MCF 10A (cell line): ENCODE data around the gene PDE7B. TPM values are rescaled to one million over a fixed set of nuclear protein-coding genes. Genes with fewer than 3 reads are reported as not detected.

Source experiments
- BruUV-seq: library from RNA; stranded (reverse); fragments of 400-500 nt; replicated peaks from 2 replicates; lab custom pipeline; 2021; lab: Mats Ljungman, UMichigan
- CTCF ChIA-PET: fragments of 300-600 bp; sonication (Branson Sonifier 250); formaldehyde crosslinking; extraction: SDS; loops from one replicate; lab custom pipeline; 2021; ENCODE audit warnings: antibody characterized with exemption, inconsistent platforms; lab: Yijun Ruan, JAX
- POLR2A ChIA-PET: fragments of 300-600, 350-650 bp; sonication (Branson Sonifier 250); formaldehyde crosslinking; extraction: SDS; loops from one replicate; lab custom pipeline; 2020; ENCODE audit warnings: antibody characterized with exemption, inconsistent platforms; lab: Yijun Ruan, JAX
- DNase-seq: peaks from one replicate; pipeline ENCODE4 v3.0.0-alpha.2; 2018; ENCODE audit not compliant: unreplicated experiment
- H3K27ac Mint-ChIP-seq: one replicate; pipeline ENCODE4 v1.8.0; 2022; ENCODE audit warnings: mild to moderate bottlenecking, low read depth, mixed read lengths; ENCODE audit not compliant: unreplicated experiment
- H3K27me3 Mint-ChIP-seq: one replicate; pipeline ENCODE4 v1.8.0; 2022; ENCODE audit warnings: mixed read lengths; ENCODE audit not compliant: insufficient read depth, unreplicated experiment
- H3K36me3 Mint-ChIP-seq: one replicate; pipeline ENCODE4 v1.8.0; 2022; ENCODE audit warnings: mild to moderate bottlenecking, moderate library complexity, mixed read lengths; ENCODE audit not compliant: insufficient read depth, unreplicated experiment
- H3K4me1 Mint-ChIP-seq: one replicate; pipeline ENCODE4 v1.8.0; 2022; ENCODE audit warnings: mixed read lengths; ENCODE audit not compliant: insufficient read depth, unreplicated experiment
- H3K4me3 Mint-ChIP-seq: one replicate; pipeline ENCODE4 v1.8.0; 2022; ENCODE audit warnings: mild to moderate bottlenecking, moderate library complexity, mixed read lengths; ENCODE audit not compliant: unreplicated experiment
- H3K9me3 Mint-ChIP-seq: one replicate; pipeline ENCODE4 v1.8.0; 2022; ENCODE audit warnings: mixed read lengths; ENCODE audit not compliant: unreplicated experiment
- CTCF ChIP-seq: fragments of 200-600 bp; IDR thresholded peaks from one replicate; pipeline ENCODE4 v1.8.0; 2022; ENCODE audit warnings: antibody characterized with exemption, mild to moderate bottlenecking; ENCODE audit not compliant: unreplicated experiment
- intact Hi-C: fragments of 100-400 bp; cut with micrococcal nuclease; formaldehyde crosslinking; loops from 2 replicates; pipeline ENCODE4 v1.14.1; 2022
- total RNA-seq: library from RNA; stranded (reverse); gene quantifications from 2 replicates; pipeline ENCODE4 v1.2.3, GENCODE V29; 2022

PDE7B gene
- total RNA-seq, 1 experiment from 2014 or later, result 1.4 TPM

- Mint-ChIP-seq H3K27ac (no peak overlapping the region), H3K27me3 (no peaks in the 10 kb centered on the region), H3K36me3 (peaks cover 12% of the 10 kb centered on the region), H3K4me1 (no peaks in the 10 kb centered on the region), H3K4me3 (no peak overlapping the region), H3K9me3 (no peaks in the 10 kb centered on the region)
- POLR2A ChIA-PET, result no interaction called here
- intact Hi-C loops, result no loop called here
- DNase-seq, result no peak
- CTCF ChIA-PET, result no interaction called here
- TF ChIP-seq CTCF, result no peak
- no TSS peak for BruUV-seq
Measured at GRCh38 chr6:136191606-136192312, 340.3 kb downstream of the PDE7B start.

- Mint-ChIP-seq H3K27me3 (no peaks in the 10 kb centered on the region), H3K4me3 (no peak overlapping the region), H3K27ac (no peak overlapping the region), H3K9me3 (no peaks in the 10 kb centered on the region), H3K36me3 (peaks cover 7% of the 10 kb centered on the region), H3K4me1 (no peaks in the 10 kb centered on the region)
- TF ChIP-seq CTCF, result no peak
- ChIA-PET POLR2A (no interaction called here), CTCF (interaction anchor here (1.2 kb wide), 1 partner anchor 19 kb away, joined by 3 read pairs; no protein-coding TSS in a partner anchor)
- intact Hi-C loops, result no loop called here
- no peak for DNase-seq
- no TSS peak for BruUV-seq
Measured at GRCh38 chr6:136192902-136193301, 341.4 kb downstream of the PDE7B start.

- peak; percentile 13 for TF ChIP-seq CTCF
- DNase-seq, result peak; percentile 7
- CTCF ChIA-PET, result interaction anchor here (0.7 to 1.5 kb wide), 6 partner anchors 14 to 1046 kb away, joined by 3 to 5 read pairs (median 4); no protein-coding TSS in a partner anchor
Measured at GRCh38 chr6:136201732-136202131, 350.2 kb downstream of the PDE7B start.

GRCh38 chr6:136208783-136209182 is 357.3 kb downstream of the PDE7B start:
- CTCF ChIA-PET, result interaction anchor here (0.6 to 0.7 kb wide), 3 partner anchors 14 to 784 kb away, joined by 3 to 4 read pairs (median 3); no protein-coding TSS in a partner anchor
- BruUV-seq, result no TSS peak
- TF ChIP-seq CTCF, result no peak
- Mint-ChIP-seq H3K27ac (no peak overlapping the region), H3K4me3 (no peak overlapping the region), H3K4me1 (peaks cover 6% of the 10 kb centered on the region), H3K27me3 (no peaks in the 10 kb centered on the region), H3K36me3 (no peaks in the 10 kb centered on the region), H3K9me3 (peaks cover 10% of the 10 kb centered on the region)
- no peak for DNase-seq
- intact Hi-C loops, result no loop called here
- POLR2A ChIA-PET, result no interaction called here

More at GRCh38 chr6:136201732-136202131, 350.2 kb downstream of the PDE7B start:
- H3K9me3 Mint-ChIP-seq, result no peaks in the 10 kb centered on the region
- POLR2A ChIA-PET, result interaction anchor here (1.0 kb wide), 1 partner anchor 695 kb away, joined by 3 read pairs; no protein-coding TSS in a partner anchor
- intact Hi-C loops, result loop anchor here (1.0 to 5.0 kb wide), 2 partner anchors 169 to 665 kb away; no protein-coding TSS in a partner anchor
- H3K4me1 Mint-ChIP-seq, result no peaks in the 10 kb centered on the region
- H3K27ac Mint-ChIP-seq, result no peak overlapping the region
- H3K27me3 Mint-ChIP-seq, result no peaks in the 10 kb centered on the region
- no peaks in the 10 kb centered on the region for H3K36me3 Mint-ChIP-seq
- H3K4me3 Mint-ChIP-seq, result no peak overlapping the region
- no TSS peak for BruUV-seq
